ENCODE data around the gene BDNF. TPM values are rescaled to one million over a fixed set of nuclear protein-coding genes. Genes with fewer than 3 reads are reported as not detected.
"Not testable (repeated sequence)": the region's sequence is repeated elsewhere in the genome, so short reads cannot be mapped to it uniquely, and the experiment has no call there.

BDNF gene
- total and polyA plus RNA-seq, 5 donors: 0.05 to 0.09 (median 0.07) TPM; not detected in 1

- intact Hi-C loops (cut with DNase I); H3K4me3 ChIP-seq (ENCODE audit: low read length); H3K27me3 ChIP-seq (ENCODE audit: control insufficient read depth, insufficient read depth); H3K4me1 ChIP-seq (ENCODE audit: control insufficient read depth, insufficient read depth, low read length); ATAC-seq; H3K9me3 ChIP-seq (ENCODE audit: control insufficient read depth, low read length); H3K27ac ChIP-seq (ENCODE audit: low read length): not testable (repeated sequence)
- WGBS: 84% methylated on average over 11 of the region's 11 CpGs
- peak in 1 of 3 donors; percentile 38 for DNase-seq
These were observed 34.6 kb downstream of the BDNF start for GRCh38 chr11:27665508-27666101.

- ATAC-seq (no peak), DNase-seq (no peak)
- 92% methylated on average over 2 of the region's 2 CpGs for WGBS
- no peaks in the 10 kb centered on the region for H3K9me3 ChIP-seq (ENCODE audit: control insufficient read depth, low read length)
- intact Hi-C loops (cut with DNase I): no loop called here
- no peaks in the 10 kb centered on the region for H3K27me3 ChIP-seq (ENCODE audit: control insufficient read depth, insufficient read depth)
- no peak overlapping the region for H3K4me3 ChIP-seq (ENCODE audit: low read length)
- H3K4me1 ChIP-seq (ENCODE audit: control insufficient read depth, insufficient read depth, low read length): no peaks in the 10 kb centered on the region
- H3K27ac ChIP-seq (ENCODE audit: low read length): no peak overlapping the region
These were observed 36.9 kb downstream of the BDNF start for GRCh38 chr11:27663326-27663725.

GRCh38 chr11:27660171-27660570 lies 40.1 kb downstream of the BDNF start:
- no peak for DNase-seq
- Histone ChIP-seq H3K4me3 (ENCODE audit: low read length) (no peak overlapping the region), H3K4me1 (ENCODE audit: control insufficient read depth, insufficient read depth, low read length) (no peaks in the 10 kb centered on the region), H3K9me3 (ENCODE audit: control insufficient read depth, low read length) (no peaks in the 10 kb centered on the region), H3K27me3 (ENCODE audit: control insufficient read depth, insufficient read depth) (no peaks in the 10 kb centered on the region), H3K27ac (ENCODE audit: low read length) (no peak overlapping the region)
- 84% methylated on average over 3 of the region's 3 CpGs for WGBS
- no peak for ATAC-seq
- intact Hi-C loops (cut with DNase I): no loop called here

- 86% methylated on average over 2 of the region's 2 CpGs for WGBS
- no peak for DNase-seq
- H3K9me3 ChIP-seq (ENCODE audit: control insufficient read depth, low read length): no peaks in the 10 kb centered on the region
- intact Hi-C loops (cut with DNase I): no loop called here
- H3K4me3 ChIP-seq (ENCODE audit: low read length): no peak overlapping the region
- no peak overlapping the region for H3K27ac ChIP-seq (ENCODE audit: low read length)
- no peak for ATAC-seq
- no peaks in the 10 kb centered on the region for H3K27me3 ChIP-seq (ENCODE audit: control insufficient read depth, insufficient read depth)
- no peaks in the 10 kb centered on the region for H3K4me1 ChIP-seq (ENCODE audit: control insufficient read depth, insufficient read depth, low read length)
These were observed 41.6 kb downstream of the BDNF start for GRCh38 chr11:27658535-27659236.

GRCh38 chr11:27656806-27657483 lies 43.3 kb downstream of the BDNF start:
- H3K27ac ChIP-seq (ENCODE audit: low read length): no peak overlapping the region
- DNase-seq (no peak), ATAC-seq (no peak)
- intact Hi-C loops (cut with DNase I): no loop called here
- 85% methylated on average over 12 of the region's 12 CpGs for WGBS
- H3K27me3 ChIP-seq (ENCODE audit: control insufficient read depth, insufficient read depth): no peaks in the 10 kb centered on the region
- no peak overlapping the region for H3K4me3 ChIP-seq (ENCODE audit: low read length)
- H3K4me1 ChIP-seq (ENCODE audit: control insufficient read depth, insufficient read depth, low read length): no peaks in the 10 kb centered on the region
- no peaks in the 10 kb centered on the region for H3K9me3 ChIP-seq (ENCODE audit: control insufficient read depth, low read length)

- Histone ChIP-seq H3K4me3 (ENCODE audit: low read length) (no peak overlapping the region), H3K4me1 (ENCODE audit: control insufficient read depth, insufficient read depth, low read length) (no peaks in the 10 kb centered on the region), H3K27me3 (ENCODE audit: control insufficient read depth, insufficient read depth) (no peaks in the 10 kb centered on the region), H3K27ac (ENCODE audit: low read length) (no peak overlapping the region), H3K9me3 (ENCODE audit: control insufficient read depth, low read length) (no peaks in the 10 kb centered on the region)
- no peak for ATAC-seq
- intact Hi-C loops (cut with DNase I): no loop called here
- no peak for DNase-seq
- WGBS: 75% methylated on average over 6 of the region's 6 CpGs
These were observed 43.9 kb downstream of the BDNF start for GRCh38 chr11:27656320-27656719.

- ATAC-seq (no peak), DNase-seq (no peak)
- H3K9me3 ChIP-seq (ENCODE audit: control insufficient read depth, low read length): no peaks in the 10 kb centered on the region
- H3K4me3 ChIP-seq (ENCODE audit: low read length): no peak overlapping the region
- 84% methylated on average over 8 of the region's 8 CpGs for WGBS
- no peaks in the 10 kb centered on the region for H3K27me3 ChIP-seq (ENCODE audit: control insufficient read depth, insufficient read depth)
- no peak overlapping the region for H3K27ac ChIP-seq (ENCODE audit: low read length)
- no peaks in the 10 kb centered on the region for H3K4me1 ChIP-seq (ENCODE audit: control insufficient read depth, insufficient read depth, low read length)
- intact Hi-C loops (cut with DNase I): no loop called here
These were observed 46.1 kb downstream of the BDNF start for GRCh38 chr11:27653990-27654758.

GRCh38 chr11:27651711-27652110 lies 48.5 kb downstream of the BDNF start:
- no peaks in the 10 kb centered on the region for H3K27me3 ChIP-seq (ENCODE audit: control insufficient read depth, insufficient read depth)
- no peaks in the 10 kb centered on the region for H3K9me3 ChIP-seq (ENCODE audit: control insufficient read depth, low read length)
- H3K27ac ChIP-seq (ENCODE audit: low read length): no peak overlapping the region
- DNase-seq (no peak), ATAC-seq (no peak)
- intact Hi-C loops (cut with DNase I): no loop called here
- H3K4me3 ChIP-seq (ENCODE audit: low read length): no peak overlapping the region
- no peaks in the 10 kb centered on the region for H3K4me1 ChIP-seq (ENCODE audit: control insufficient read depth, insufficient read depth, low read length)

- Histone ChIP-seq H3K4me1 (ENCODE audit: control insufficient read depth, insufficient read depth, low read length) (no peaks in the 10 kb centered on the region), H3K9me3 (ENCODE audit: control insufficient read depth, low read length) (no peaks in the 10 kb centered on the region), H3K27me3 (ENCODE audit: control insufficient read depth, insufficient read depth) (no peaks in the 10 kb centered on the region), H3K27ac (ENCODE audit: low read length) (no peak overlapping the region), H3K4me3 (ENCODE audit: low read length) (no peak overlapping the region)
- DNase-seq (no peak), ATAC-seq (no peak)
- WGBS: 78% methylated on average over 4 of the region's 4 CpGs
- intact Hi-C loops (cut with DNase I): no loop called here
These were observed 49.3 kb downstream of the BDNF start for GRCh38 chr11:27650988-27651387.

- Histone ChIP-seq H3K4me1 (ENCODE audit: control insufficient read depth, insufficient read depth, low read length) (no peaks in the 10 kb centered on the region), H3K4me3 (ENCODE audit: low read length) (no peak overlapping the region), H3K9me3 (ENCODE audit: control insufficient read depth, low read length) (no peaks in the 10 kb centered on the region), H3K27ac (ENCODE audit: low read length) (no peak overlapping the region), H3K27me3 (ENCODE audit: control insufficient read depth, insufficient read depth) (no peaks in the 10 kb centered on the region)
- intact Hi-C loops (cut with DNase I): no loop called here
- DNase-seq: no peak
- no peak for ATAC-seq
- 44% methylated on average over 2 of the region's 2 CpGs for WGBS
These were observed 50.5 kb downstream of the BDNF start for GRCh38 chr11:27649800-27650199.

GRCh38 chr11:27648840-27649239 lies 51.4 kb downstream of the BDNF start:
- intact Hi-C loops (cut with DNase I): no loop called here
- Histone ChIP-seq H3K4me3 (ENCODE audit: low read length) (no peak overlapping the region), H3K4me1 (ENCODE audit: control insufficient read depth, insufficient read depth, low read length) (no peaks in the 10 kb centered on the region), H3K9me3 (ENCODE audit: control insufficient read depth, low read length) (no peaks in the 10 kb centered on the region), H3K27ac (ENCODE audit: low read length) (no peak overlapping the region), H3K27me3 (ENCODE audit: control insufficient read depth, insufficient read depth) (no peaks in the 10 kb centered on the region)
- no peak for ATAC-seq
- DNase-seq: no peak
